GM19468 (cell line): Measurements from ENCODE around the gene IL18RAP.

Experiments used
- ATAC-seq: cut with Tn5 transposase; IDR thresholded peaks from one replicate; pipeline ENCODE4 v1.9.1; 2021; ENCODE audit warnings: mild to moderate bottlenecking, moderate library complexity, moderate number of reproducible peaks; ENCODE audit not compliant: unreplicated experiment; ENCODE audit errors: extremely low read depth

Gene IL18RAP

GRCh38 chr2:102487761-102488462, 65.0 kb downstream of the IL18RAP start:
- ATAC-seq: no peak

GRCh38 chr2:102489646-102490045, 66.7 kb downstream of the IL18RAP start:
- no peak for ATAC-seq

- ATAC-seq: no peak
These were observed 69.0 kb downstream of the IL18RAP start for GRCh38 chr2:102492006-102492405.

GRCh38 chr2:102494570-102494969, 71.6 kb downstream of the IL18RAP start:
- ATAC-seq: no peak

GRCh38 chr2:102498414-102498813, 75.5 kb downstream of the IL18RAP start:
- no peak for ATAC-seq

- ATAC-seq: no peak
These were observed 76.6 kb downstream of the IL18RAP start for GRCh38 chr2:102499558-102499957.
